ENCODE data around the gene XPO5. TPM values are rescaled to one million over a fixed set of nuclear protein-coding genes. Genes with fewer than 3 reads are reported as not detected.

XPO5 gene
- polyA plus RNA-seq, 1 of the 3 experiments (the other 2 are of a cell fraction), result 29.5 TPM

DNA sequence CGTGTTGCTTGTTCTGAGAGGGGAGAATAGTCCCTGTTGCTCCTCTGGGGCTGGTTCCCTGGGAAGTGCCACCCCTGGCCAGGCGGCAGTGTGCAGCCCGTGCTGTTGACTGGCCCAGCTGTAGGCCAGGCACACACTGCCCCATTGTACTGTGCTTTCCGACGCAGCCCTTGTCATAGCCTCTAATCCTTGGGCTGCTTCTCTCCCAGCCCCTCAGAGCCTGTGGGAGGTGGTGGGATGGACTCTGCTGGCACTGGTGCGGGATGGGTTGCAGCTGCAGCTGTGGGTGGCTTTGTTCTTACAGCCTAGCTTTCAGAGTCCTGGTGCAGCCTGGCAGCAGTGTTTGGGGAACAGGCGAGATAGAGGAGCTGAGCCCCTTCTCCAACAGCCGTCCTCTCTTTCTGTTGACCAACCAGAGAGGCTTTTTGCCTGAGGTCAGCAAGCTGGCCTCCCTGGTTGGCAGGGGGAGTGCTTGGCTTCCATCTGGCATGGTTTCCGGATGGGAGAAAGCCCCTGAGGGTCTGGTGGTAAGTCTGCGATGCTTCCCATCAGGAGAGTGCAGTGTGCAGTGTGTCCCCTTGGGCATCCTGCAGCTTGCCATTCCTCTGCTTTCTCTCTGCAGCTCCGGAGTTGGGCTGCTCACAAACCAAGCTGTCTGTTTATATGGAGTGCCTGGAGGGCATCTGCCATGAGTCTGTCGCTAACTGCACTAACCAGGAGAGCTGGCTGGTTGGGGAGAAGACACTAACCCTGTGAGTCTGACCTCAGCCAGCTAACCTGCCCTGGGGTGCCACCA, 86.4 kb downstream of the XPO5 start (continued):
- TF ChIP-seq, protein P1, sequence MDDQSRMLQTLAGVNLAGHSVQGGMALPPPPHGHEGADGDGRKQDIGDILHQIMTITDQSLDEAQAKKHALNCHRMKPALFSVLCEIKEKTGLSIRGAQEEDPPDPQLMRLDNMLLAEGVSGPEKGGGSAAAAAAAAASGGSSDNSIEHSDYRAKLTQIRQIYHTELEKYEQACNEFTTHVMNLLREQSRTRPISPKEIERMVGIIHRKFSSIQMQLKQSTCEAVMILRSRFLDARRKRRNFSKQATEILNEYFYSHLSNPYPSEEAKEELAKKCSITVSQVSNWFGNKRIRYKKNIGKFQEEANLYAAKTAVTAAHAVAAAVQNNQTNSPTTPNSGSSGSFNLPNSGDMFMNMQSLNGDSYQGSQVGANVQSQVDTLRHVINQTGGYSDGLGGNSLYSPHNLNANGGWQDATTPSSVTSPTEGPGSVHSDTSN (IDR thresholded peaks at IDR 0.05), result no peak
- TF ChIP-seq, protein P2, sequence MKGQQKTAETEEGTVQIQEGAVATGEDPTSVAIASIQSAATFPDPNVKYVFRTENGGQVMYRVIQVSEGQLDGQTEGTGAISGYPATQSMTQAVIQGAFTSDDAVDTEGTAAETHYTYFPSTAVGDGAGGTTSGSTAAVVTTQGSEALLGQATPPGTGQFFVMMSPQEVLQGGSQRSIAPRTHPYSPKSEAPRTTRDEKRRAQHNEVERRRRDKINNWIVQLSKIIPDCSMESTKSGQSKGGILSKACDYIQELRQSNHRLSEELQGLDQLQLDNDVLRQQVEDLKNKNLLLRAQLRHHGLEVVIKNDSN (IDR thresholded peaks at IDR 0.05; ENCODE audit: borderline replicate concordance, low read depth), result no peak
- no peak for TF ChIP-seq TEAD4 (IDR thresholded peaks at IDR 0.05; ENCODE audit: borderline replicate concordance, insufficient read depth)
- peak; percentile 71; the same call in 1 of the 2 replicates for TF ChIP-seq RCOR1 (IDR thresholded peaks at IDR 0.05; ENCODE audit: low read length)
- no peak for TF ChIP-seq EZH2phosphoT487 (IDR thresholded peaks at IDR 0.05; ENCODE audit: borderline replicate concordance, low read depth)
- TF ChIP-seq TAF1 (IDR thresholded peaks at IDR 0.05; ENCODE audit: borderline replicate concordance, low read depth, low read length), result no peak
- TF ChIP-seq RAD21 (IDR thresholded peaks at IDR 0.05; ENCODE audit: low read length), result no peak
- TF ChIP-seq, protein P3, sequence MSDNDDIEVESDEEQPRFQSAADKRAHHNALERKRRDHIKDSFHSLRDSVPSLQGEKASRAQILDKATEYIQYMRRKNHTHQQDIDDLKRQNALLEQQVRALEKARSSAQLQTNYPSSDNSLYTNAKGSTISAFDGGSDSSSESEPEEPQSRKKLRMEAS (IDR thresholded peaks at IDR 0.05; ENCODE audit: low read depth), result no peak
- TF ChIP-seq GATA2 (CRISPR knock-in tag; IDR thresholded peaks at IDR 0.05), result no peak; the same call in 1 of the 2 replicates
- TF ChIP-seq FOSL2 (IDR thresholded peaks at IDR 0.05; ENCODE audit: borderline replicate concordance, low read depth), result no peak
- TF ChIP-seq NRF1 (IDR thresholded peaks at IDR 0.05; ENCODE audit: low read depth, low read length), result no peak

DNA sequence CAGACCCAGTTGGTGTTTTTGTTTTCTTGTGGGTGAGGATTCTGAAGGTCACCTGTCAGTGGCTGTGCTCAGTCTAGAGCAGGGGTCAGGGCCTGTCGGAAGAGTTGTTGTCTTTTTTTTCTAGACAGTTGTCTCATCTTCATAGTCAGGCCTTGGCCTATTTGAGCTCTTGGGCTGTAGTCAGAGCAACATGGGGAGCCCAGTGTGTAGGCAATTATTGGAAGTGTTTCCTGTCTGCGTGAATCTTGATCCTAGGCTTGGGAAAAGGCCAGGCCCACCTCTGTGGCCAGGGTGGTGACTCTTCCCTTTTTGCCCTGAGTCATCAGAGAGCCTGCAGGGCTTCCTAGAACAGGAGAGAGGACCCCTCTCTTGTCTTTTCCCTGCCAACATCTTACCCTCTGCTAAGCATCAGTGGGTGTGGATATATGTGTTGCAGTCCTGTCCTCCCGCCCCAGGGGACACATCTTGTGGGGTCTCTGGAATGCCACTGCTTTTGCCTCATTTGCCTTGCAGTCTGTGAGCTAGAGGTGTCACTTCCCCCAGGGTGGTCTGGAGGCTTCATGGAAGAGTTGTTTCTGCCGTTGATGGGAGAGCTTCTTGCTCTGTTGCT, 87.1 kb downstream of the XPO5 start:
- peaks cover 29% of the 10 kb centered on the region; the same call in 1 of the 2 replicates for H4K20me1 ChIP-seq (ENCODE audit: insufficient read depth)
- no peak overlapping the region; a peak in 1 of 4 replicates for H3K4me3 ChIP-seq (ENCODE audit: low read depth in 2 of 2, low read length in 1 of 2)
- H3K4me1 ChIP-seq (ENCODE audit: control insufficient read depth in 1 of 2, insufficient read depth in 2 of 2, low read depth in 1 of 2, low read length in 1 of 2), result peaks cover 17 to 24% of the 10 kb centered on the region in 2 experiments
- 67% methylated on average over 3 of the region's 4 CpGs for WGBS (ENCODE audit: low lambda C conversion rate)
- H3F3A ChIP-seq (replicated peaks; ENCODE audit: insufficient read depth), result no peaks in the 10 kb centered on the region
- no peaks in the 10 kb centered on the region for H3K9me2 ChIP-seq
- no peaks in the 10 kb centered on the region for H3K36me3 ChIP-seq (replicated peaks in 1 of 2; ENCODE audit: control insufficient read depth in 1 of 2, insufficient read depth in 2 of 2, low read length in 1 of 2)
- H2AFZ ChIP-seq (ENCODE audit: low read depth), result no peak overlapping the region
- H3K79me2 ChIP-seq (ENCODE audit: insufficient read depth), result peaks cover 54% of the 10 kb centered on the region
- no peak overlapping the region; a peak in 1 of 4 replicates for H3K27ac ChIP-seq (ENCODE audit: low read depth in 2 of 2, low read length in 1 of 2)
- ChIA-PET CTCF (interaction anchor here (0.6 to 22.4 kb wide), 5 partner anchors 11 to 260 kb away, joined by 3 to 382 read pairs (median 3); partner anchors contain the start of genes DLK2, DNPH1, LRRC73 and TJAP1), POLR2A (interaction anchor here (0.9 to 2.0 kb wide), 9 partner anchors 10 to 119 kb away, joined by 3 to 10 read pairs (median 4); partner anchors contain the start of genes ABCC10, LRRC73, POLR1C and TJAP1)
- H3K27me3 ChIP-seq (ENCODE audit: insufficient read depth), result no peaks in the 10 kb centered on the region
- H3K4me2 ChIP-seq, result no peak overlapping the region
- H3K9me3 ChIP-seq, result no peaks in the 10 kb centered on the region
- TF ChIP-seq, protein P1 (IDR thresholded peaks at IDR 0.05), result no peak
- TF ChIP-seq, protein P2 (IDR thresholded peaks at IDR 0.05; ENCODE audit: borderline replicate concordance, low read depth), result no peak
- TF ChIP-seq TAF1 (IDR thresholded peaks at IDR 0.05; ENCODE audit: borderline replicate concordance, low read depth, low read length), result no peak
- TF ChIP-seq MEF2A (IDR thresholded peaks at IDR 0.05; ENCODE audit: borderline replicate concordance, low read depth), result no peak
- no peak for TF ChIP-seq RCOR1 (IDR thresholded peaks at IDR 0.05; ENCODE audit: low read length)
- no peak for TF ChIP-seq ELF1 (IDR thresholded peaks at IDR 0.05)
- no peak for TF ChIP-seq CHD2 (IDR thresholded peaks at IDR 0.05; ENCODE audit: low read length, partially characterized antibody)
- TF ChIP-seq SMC3 (IDR thresholded peaks at IDR 0.05; ENCODE audit: low read depth, low read length), result no peak
- TF ChIP-seq FOSL2 (IDR thresholded peaks at IDR 0.05; ENCODE audit: borderline replicate concordance, low read depth), result no peak; the same call in 1 of the 2 replicates
- no peak for TF ChIP-seq RFX5 (IDR thresholded peaks at IDR 0.05; ENCODE audit: low read length)
- TF ChIP-seq, protein P4, sequence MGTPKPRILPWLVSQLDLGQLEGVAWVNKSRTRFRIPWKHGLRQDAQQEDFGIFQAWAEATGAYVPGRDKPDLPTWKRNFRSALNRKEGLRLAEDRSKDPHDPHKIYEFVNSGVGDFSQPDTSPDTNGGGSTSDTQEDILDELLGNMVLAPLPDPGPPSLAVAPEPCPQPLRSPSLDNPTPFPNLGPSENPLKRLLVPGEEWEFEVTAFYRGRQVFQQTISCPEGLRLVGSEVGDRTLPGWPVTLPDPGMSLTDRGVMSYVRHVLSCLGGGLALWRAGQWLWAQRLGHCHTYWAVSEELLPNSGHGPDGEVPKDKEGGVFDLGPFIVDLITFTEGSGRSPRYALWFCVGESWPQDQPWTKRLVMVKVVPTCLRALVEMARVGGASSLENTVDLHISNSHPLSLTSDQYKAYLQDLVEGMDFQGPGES (IDR thresholded peaks at IDR 0.05; ENCODE audit: low read depth, low read length), result no peak
- TF ChIP-seq EP300 (IDR thresholded peaks at IDR 0.05; ENCODE audit: borderline replicate concordance in 1 of 2, low read depth in 1 of 2, low read length in 1 of 2), result no peak
- TF ChIP-seq TCF12 (IDR thresholded peaks at IDR 0.05), result no peak
- no peak for TF ChIP-seq NRF1 (IDR thresholded peaks at IDR 0.05; ENCODE audit: low read depth, low read length)
- no peak for TF ChIP-seq RAD21 (IDR thresholded peaks at IDR 0.05; ENCODE audit: low read length)
- no peak for DNase-seq
- H3K9ac ChIP-seq, result no peak overlapping the region
